RWPE2 (cell line): ENCODE data around the gene ZC2HC1B.

Experiments
- ATAC-seq: fragments of 200-7000 bp; cut with Tn5 transposase; 3 replicates; pipeline ENCODE4 v1.9.1; 2021; ENCODE audit warnings: low read depth
- DNase-seq: peaks from one replicate; pipeline ENCODE4 v3.0.0-alpha.2; 2020; ENCODE audit warnings: low spot score
- H3K27ac ChIP-seq: fragments of 450-650 bp; 2 replicates; pipeline ENCODE4 v1.5.1; 2017; ENCODE audit warnings: mild to moderate bottlenecking; ENCODE audit not compliant: poor library complexity, severe bottlenecking
- H3K27me3 ChIP-seq: fragments of 250-450 bp; sonication (Bioruptor Pico); 2 replicates; pipeline ENCODE4 v1.5.1; 2021; ENCODE audit warnings: mild to moderate bottlenecking, moderate library complexity; ENCODE audit not compliant: insufficient read depth, poor library complexity, severe bottlenecking
- H3K36me3 ChIP-seq: fragments of 250-450 bp; sonication (Bioruptor Pico); 2 replicates; pipeline ENCODE4 v1.5.1; 2020; ENCODE audit warnings: low read depth, mild to moderate bottlenecking, moderate library complexity
- H3K4me1 ChIP-seq: fragments of 250-450 bp; sonication (Bioruptor Pico); 2 replicates; pipeline ENCODE4 v1.5.1; 2021; ENCODE audit warnings: mild to moderate bottlenecking, moderate library complexity; ENCODE audit not compliant: insufficient read depth, poor library complexity, severe bottlenecking
- H3K4me3 ChIP-seq: fragments of 250-450 bp; sonication (Bioruptor Pico); 2 replicates; pipeline ENCODE4 v1.5.1; 2021; ENCODE audit warnings: mild to moderate bottlenecking, moderate library complexity; ENCODE audit not compliant: severe bottlenecking
- H3K9me3 ChIP-seq: fragments of 250-450 bp; sonication (Bioruptor Pico); 2 replicates; pipeline ENCODE4 v1.5.1; 2021; ENCODE audit warnings: mild to moderate bottlenecking, moderate library complexity; ENCODE audit not compliant: severe bottlenecking
- TF ChIP-seq, protein P1 (sequence below): fragments of 450-650 bp; IDR thresholded peaks from one replicate; pipeline ENCODE4 v1.5.1; 2017; ENCODE audit warnings: mild to moderate bottlenecking, moderate library complexity; ENCODE audit not compliant: poor library complexity, severe bottlenecking

The ZC2HC1B gene

DNA sequence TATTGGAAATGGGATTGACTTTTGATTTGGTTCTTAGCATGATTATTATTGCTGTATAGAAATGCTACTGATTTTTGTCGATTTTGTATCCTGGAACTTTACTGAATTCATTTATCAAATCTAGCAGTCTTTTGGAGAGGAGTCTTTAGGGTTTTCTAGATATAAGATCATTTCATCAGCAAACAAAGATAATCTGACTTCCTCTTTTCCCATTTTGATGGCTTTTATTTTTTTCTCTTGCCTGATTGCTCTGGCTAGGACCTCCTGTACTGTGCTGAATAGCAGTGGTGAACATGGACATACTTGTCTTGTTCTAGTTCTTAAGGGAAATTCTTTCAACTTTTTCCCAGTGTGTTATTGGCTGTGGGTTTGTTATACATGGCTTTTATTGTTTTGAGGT is 64.6 kb downstream of the ZC2HC1B start:
- Histone ChIP-seq H3K9me3 (no peaks in the 10 kb centered on the region), H3K27ac (no peak overlapping the region), H3K36me3 (no peaks in the 10 kb centered on the region), H3K4me3 (no peak overlapping the region), H3K27me3 (no peaks in the 10 kb centered on the region), H3K4me1 (no peaks in the 10 kb centered on the region)
- no peak for ATAC-seq
- TF ChIP-seq, protein P1, sequence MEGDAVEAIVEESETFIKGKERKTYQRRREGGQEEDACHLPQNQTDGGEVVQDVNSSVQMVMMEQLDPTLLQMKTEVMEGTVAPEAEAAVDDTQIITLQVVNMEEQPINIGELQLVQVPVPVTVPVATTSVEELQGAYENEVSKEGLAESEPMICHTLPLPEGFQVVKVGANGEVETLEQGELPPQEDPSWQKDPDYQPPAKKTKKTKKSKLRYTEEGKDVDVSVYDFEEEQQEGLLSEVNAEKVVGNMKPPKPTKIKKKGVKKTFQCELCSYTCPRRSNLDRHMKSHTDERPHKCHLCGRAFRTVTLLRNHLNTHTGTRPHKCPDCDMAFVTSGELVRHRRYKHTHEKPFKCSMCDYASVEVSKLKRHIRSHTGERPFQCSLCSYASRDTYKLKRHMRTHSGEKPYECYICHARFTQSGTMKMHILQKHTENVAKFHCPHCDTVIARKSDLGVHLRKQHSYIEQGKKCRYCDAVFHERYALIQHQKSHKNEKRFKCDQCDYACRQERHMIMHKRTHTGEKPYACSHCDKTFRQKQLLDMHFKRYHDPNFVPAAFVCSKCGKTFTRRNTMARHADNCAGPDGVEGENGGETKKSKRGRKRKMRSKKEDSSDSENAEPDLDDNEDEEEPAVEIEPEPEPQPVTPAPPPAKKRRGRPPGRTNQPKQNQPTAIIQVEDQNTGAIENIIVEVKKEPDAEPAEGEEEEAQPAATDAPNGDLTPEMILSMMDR, result no peak
- no peak for DNase-seq

DNA sequence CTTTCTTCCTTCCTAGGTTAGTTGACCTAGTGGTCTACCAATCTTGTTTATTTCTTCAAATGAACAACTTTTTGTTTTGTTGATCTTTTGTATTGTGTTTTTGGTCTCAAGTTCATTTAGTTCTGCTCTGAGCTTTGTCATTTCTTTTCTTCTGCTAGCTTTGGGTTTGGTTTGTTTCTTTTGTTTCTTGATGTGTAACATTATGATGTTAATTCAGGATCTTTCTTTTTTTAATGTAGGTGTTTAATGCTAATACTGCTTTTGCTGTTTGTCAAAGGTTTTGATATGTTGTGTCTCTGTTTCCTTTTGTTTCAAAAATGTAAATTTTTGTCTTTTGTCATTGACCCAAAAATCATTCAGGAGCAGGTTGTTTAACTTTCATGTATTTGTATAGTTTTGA is 65.7 kb downstream of the ZC2HC1B start:
- Histone ChIP-seq H3K9me3 (no peaks in the 10 kb centered on the region), H3K4me1 (no peaks in the 10 kb centered on the region), H3K36me3 (no peaks in the 10 kb centered on the region), H3K27me3 (no peaks in the 10 kb centered on the region), H3K27ac (no peak overlapping the region), H3K4me3 (no peak overlapping the region)
- no peak for ATAC-seq
- TF ChIP-seq, protein P1, result no peak
- no peak for DNase-seq

DNA sequence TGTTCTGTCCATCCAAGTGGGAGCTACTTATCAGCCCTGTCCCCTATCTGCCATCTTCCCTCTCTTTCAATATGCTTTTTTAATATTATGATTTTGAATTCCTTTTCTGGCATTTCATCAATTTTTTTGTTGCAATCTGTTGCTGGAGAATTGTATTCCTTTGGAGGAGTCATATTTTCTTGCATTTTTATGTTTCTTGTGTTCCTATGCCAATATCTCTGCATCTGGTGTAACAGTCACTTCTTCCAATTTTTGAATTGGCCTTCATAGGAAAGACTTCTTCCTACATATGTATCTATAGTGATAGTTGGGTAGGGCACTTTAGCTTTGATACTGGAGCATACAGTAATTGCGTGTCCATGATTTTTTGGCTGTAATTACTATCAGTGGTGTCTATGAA is 70.1 kb downstream of the ZC2HC1B start:
- no peak overlapping the region for H3K27ac ChIP-seq
- H3K9me3 ChIP-seq, result no peaks in the 10 kb centered on the region
- no peaks in the 10 kb centered on the region for H3K36me3 ChIP-seq
- H3K27me3 ChIP-seq, result no peaks in the 10 kb centered on the region
- ATAC-seq (no peak), DNase-seq (no peak)
- no peaks in the 10 kb centered on the region for H3K4me1 ChIP-seq
- no peak overlapping the region for H3K4me3 ChIP-seq
- TF ChIP-seq, protein P1, result no peak

DNA sequence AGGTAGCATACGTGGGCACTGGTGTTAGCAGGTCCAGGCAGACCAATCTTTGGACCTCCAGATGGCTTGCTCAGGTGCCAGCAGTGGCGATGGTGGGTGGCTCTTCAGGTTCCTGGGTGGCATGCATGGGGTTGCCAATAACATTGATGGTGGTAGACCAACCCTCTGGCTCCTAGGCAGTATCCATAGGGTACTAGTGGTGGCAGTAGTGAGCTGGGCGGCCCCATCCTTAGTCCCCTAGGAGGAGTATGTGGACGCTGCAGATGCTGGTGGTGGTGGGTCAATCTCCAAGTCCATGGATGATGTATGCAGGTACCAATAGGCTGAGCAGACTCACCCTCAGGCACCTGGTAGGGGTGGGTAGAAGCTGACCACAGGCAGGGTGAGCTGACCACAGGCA is 70.6 kb downstream of the ZC2HC1B start:
- Histone ChIP-seq H3K27me3 (no peaks in the 10 kb centered on the region), H3K4me1 (no peaks in the 10 kb centered on the region), H3K36me3 (no peaks in the 10 kb centered on the region), H3K27ac (no peak overlapping the region), H3K9me3 (no peaks in the 10 kb centered on the region), H3K4me3 (no peak overlapping the region)
- DNase-seq (no peak), ATAC-seq (no peak)
- TF ChIP-seq, protein P1, result no peak

DNA sequence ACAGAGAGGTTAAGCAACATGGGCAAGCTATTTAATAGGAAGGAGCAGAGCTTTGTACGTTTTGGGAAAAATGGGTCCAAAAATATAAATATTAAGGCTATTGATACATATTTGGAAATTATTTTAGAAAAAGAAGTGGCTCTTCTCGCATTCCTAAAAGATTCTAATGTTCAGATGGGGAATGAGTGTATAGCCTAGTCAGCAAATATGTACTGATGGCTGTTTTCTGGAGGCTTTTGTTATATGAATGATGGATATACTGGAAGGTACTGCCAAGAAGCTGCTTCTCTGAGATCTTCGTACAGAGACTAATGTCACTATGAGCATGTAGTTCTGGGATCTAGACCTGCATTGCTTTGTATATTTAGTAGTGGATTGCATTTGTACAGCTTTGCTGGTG is 72.1 kb downstream of the ZC2HC1B start:
- ATAC-seq (no peak), DNase-seq (no peak)
- no peaks in the 10 kb centered on the region for H3K27me3 ChIP-seq
- no peaks in the 10 kb centered on the region for H3K9me3 ChIP-seq
- H3K27ac ChIP-seq, result no peak overlapping the region
- TF ChIP-seq, protein P1, result no peak
- H3K36me3 ChIP-seq, result no peaks in the 10 kb centered on the region
- no peak overlapping the region for H3K4me3 ChIP-seq
- no peaks in the 10 kb centered on the region for H3K4me1 ChIP-seq
